Keratinocyte (primary cell): ENCODE measurements around the gene MVB12B.

ENCODE experiments used
- EZH2 ChIP-seq: IDR thresholded peaks from one replicate; pipeline ENCODE4 v1.6.1; 2012; ENCODE audit warnings: inconsistent platforms, mild to moderate bottlenecking, low read length, moderate library complexity
- TF ChIP-seq, protein P1 (sequence below), 3 experiments: IDR thresholded peaks in 1 of 3; conservative IDR thresholded peaks in 1 of 3; optimal IDR thresholded peaks in 1 of 3; 2 replicates in 2 of 3; 3 replicates in 1 of 3; pipeline versions ENCODE3 to v1.5.1; 2011; ENCODE audit warnings: low read length in 3 of 3, mild to moderate bottlenecking in 3 of 3, moderate library complexity in 2 of 3, control low read depth in 1 of 3, inconsistent platforms in 1 of 3; ENCODE audit not compliant: insufficient read depth in 2 of 3; ENCODE audit errors: extremely low read depth in 1 of 3

DNA sequence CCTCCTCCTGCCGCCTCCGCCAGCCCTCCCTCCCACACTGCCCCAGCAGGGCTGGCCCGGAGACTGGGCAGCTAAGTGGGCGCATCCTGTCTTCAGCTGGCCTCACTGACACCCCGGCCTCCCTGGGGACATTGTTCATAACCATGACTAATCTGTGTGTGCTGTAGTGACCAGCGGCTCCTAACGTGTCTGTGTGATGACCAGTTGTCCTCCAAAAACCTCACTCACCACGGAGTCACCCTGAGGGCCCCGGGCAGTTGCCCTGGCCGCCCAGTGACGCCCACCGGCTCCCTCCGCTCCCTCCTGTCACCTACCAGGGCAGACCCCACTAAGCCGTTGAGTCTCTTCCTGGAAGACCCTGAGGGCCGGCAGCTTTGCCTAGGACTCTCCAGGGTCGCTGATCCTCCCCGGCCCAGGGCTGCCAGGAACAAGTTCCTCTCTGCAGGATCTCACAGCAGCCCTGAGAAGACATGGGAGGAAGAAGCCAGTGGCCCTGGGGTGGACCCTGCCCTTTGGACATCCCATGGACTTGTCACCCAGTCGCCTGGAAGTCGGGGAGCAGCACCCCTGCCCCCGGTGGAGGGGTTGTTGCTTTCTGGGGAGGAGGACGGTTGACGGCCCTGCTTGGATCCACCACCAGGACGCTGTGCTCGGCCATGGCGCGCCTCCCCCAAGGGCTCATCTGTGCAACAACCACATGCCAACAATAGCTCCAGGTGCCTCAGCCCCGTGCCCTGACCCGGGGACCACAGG is 176.9 kb downstream of the MVB12B start:
- TF ChIP-seq, protein P1, sequence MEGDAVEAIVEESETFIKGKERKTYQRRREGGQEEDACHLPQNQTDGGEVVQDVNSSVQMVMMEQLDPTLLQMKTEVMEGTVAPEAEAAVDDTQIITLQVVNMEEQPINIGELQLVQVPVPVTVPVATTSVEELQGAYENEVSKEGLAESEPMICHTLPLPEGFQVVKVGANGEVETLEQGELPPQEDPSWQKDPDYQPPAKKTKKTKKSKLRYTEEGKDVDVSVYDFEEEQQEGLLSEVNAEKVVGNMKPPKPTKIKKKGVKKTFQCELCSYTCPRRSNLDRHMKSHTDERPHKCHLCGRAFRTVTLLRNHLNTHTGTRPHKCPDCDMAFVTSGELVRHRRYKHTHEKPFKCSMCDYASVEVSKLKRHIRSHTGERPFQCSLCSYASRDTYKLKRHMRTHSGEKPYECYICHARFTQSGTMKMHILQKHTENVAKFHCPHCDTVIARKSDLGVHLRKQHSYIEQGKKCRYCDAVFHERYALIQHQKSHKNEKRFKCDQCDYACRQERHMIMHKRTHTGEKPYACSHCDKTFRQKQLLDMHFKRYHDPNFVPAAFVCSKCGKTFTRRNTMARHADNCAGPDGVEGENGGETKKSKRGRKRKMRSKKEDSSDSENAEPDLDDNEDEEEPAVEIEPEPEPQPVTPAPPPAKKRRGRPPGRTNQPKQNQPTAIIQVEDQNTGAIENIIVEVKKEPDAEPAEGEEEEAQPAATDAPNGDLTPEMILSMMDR (optimal IDR thresholded peaks at IDR 0.05 in 1 of 3, IDR thresholded peaks at IDR 0.05 in 1 of 3, conservative IDR thresholded peaks at IDR 0.05 in 1 of 3; ENCODE audit: extremely low read depth in 1 of 3, insufficient read depth in 2 of 3, low read length in 3 of 3): no peak
- TF ChIP-seq EZH2: no peak
